Cardiac septum (tissue), 1 donor: ENCODE results near the gene LRRC47. TPM values are rescaled to one million over a fixed set of nuclear protein-coding genes. Genes with fewer than 3 reads are reported as not detected.
"Not testable (repeated sequence)": the region's sequence is repeated elsewhere in the genome, so short reads cannot be mapped to it uniquely, and the experiment has no call there.

ENCODE experiments used
- DNase-seq: peaks from one replicate; pipeline ENCODE4 v3.0.0-alpha.2; 2020; ENCODE audit warnings: low spot score
- intact Hi-C: fragments of 100-400 bp; cut with DNase I; formaldehyde crosslinking; loops from one replicate; pipeline ENCODE4 v1.14.0; 2022
- total RNA-seq: library from RNA; stranded (reverse); fragmentation: NEBNext Ultra II Directional; extraction: Animal tissue kit (Norgen Biotek cat#: 25700); gene quantifications from one replicate; pipeline ENCODE4 v1.2.1, GENCODE V29; 2021
- donor health status: DM: no; HTN: no; CAD: no.

The LRRC47 gene
- total RNA-seq, 1 donor from 2014 or later, result 63.1 TPM

GRCh38 chr1:3756394-3756793 is 39.9 kb downstream of the LRRC47 start:
- intact Hi-C loops, result no loop called here
- no peak for DNase-seq

- intact Hi-C loops, result no loop called here
- no peak for DNase-seq
These were observed 42.4 kb downstream of the LRRC47 start for GRCh38 chr1:3753656-3754454.

GRCh38 chr1:3752400-3752945 is 43.8 kb downstream of the LRRC47 start, which contains the start of gene CCDC27:
Gene CCDC27 (plus strand): TSS chr1:3752450. CDS start chr1:3752482, 32 bp downstream.
- no peak for DNase-seq
- intact Hi-C loops, result no loop called here

GRCh38 chr1:3750741-3751140 is 45.6 kb downstream of the LRRC47 start:
- intact Hi-C loops, result no loop called here

GRCh38 chr1:3749512-3749911 is 46.8 kb downstream of the LRRC47 start:
- DNase-seq, result no peak
- intact Hi-C loops, result no loop called here

More at GRCh38 chr1:3750741-3751140, 45.6 kb downstream of the LRRC47 start:
- no peak for DNase-seq

- intact Hi-C loops, DNase-seq: not testable (repeated sequence)
These were observed 47.9 kb downstream of the LRRC47 start for GRCh38 chr1:3748316-3748900.

GRCh38 chr1:3747903-3748302 is 48.4 kb downstream of the LRRC47 start:
- intact Hi-C loops, result loop anchor here (2.0 kb wide), 1 partner anchor 49 kb away; the partner anchor contains the start of gene LRRC47
- no peak for DNase-seq

- intact Hi-C loops, result loop anchor here (2.0 kb wide), 1 partner anchor 49 kb away; the partner anchor contains the start of gene LRRC47
- no peak for DNase-seq
These were observed 48.8 kb downstream of the LRRC47 start for GRCh38 chr1:3747522-3747848.

GRCh38 chr1:3746830-3747521 is 49.3 kb downstream of the LRRC47 start:
- peak; percentile 93 for DNase-seq
- intact Hi-C loops, result loop anchor here (2.0 kb wide), 1 partner anchor 50 kb away; the partner anchor contains the start of gene LRRC47

- intact Hi-C loops, result loop anchor here (2.0 kb wide), 1 partner anchor 50 kb away; the partner anchor contains the start of gene LRRC47
- DNase-seq, result no peak
These were observed 49.9 kb downstream of the LRRC47 start for GRCh38 chr1:3746389-3746829.

GRCh38 chr1:3745590-3746381 is 50.5 kb downstream of the LRRC47 start:
- DNase-seq, result no peak
- intact Hi-C loops, result loop anchor here (2.0 kb wide), 1 partner anchor 51 kb away; the partner anchor contains the start of gene LRRC47

GRCh38 chr1:3745071-3745470 is 51.2 kb downstream of the LRRC47 start:
- intact Hi-C loops, result no loop called here
- no peak for DNase-seq

GRCh38 chr1:3744646-3745045 is 51.7 kb downstream of the LRRC47 start:
- intact Hi-C loops, result no loop called here
- no peak for DNase-seq

- intact Hi-C loops, result no loop called here
- no peak for DNase-seq
These were observed 52.5 kb downstream of the LRRC47 start for GRCh38 chr1:3743826-3744225.

- DNase-seq, result no peak
- intact Hi-C loops, result no loop called here
These were observed 52.9 kb downstream of the LRRC47 start for GRCh38 chr1:3743421-3743820.

GRCh38 chr1:3742439-3743298 is 53.6 kb downstream of the LRRC47 start:
- intact Hi-C loops, result no loop called here
- DNase-seq, result no peak

- no peak for DNase-seq
- intact Hi-C loops, result no loop called here
These were observed 54.5 kb downstream of the LRRC47 start for GRCh38 chr1:3741566-3742438.
